Epidermal melanocyte (primary cell): ENCODE data around the gene CD160.
A peak's percentile ranks its signal among the peaks of the same experiment; 100 is the strongest.
"Not testable (repeated sequence)": the region's sequence is repeated elsewhere in the genome, so short reads cannot be mapped to it uniquely, and the experiment has no call there.

ENCODE experiments used
- DNase-seq: peaks from one replicate; pipeline ENCODE4 v3.0.0; 2011; ENCODE audit warnings: low spot score; ENCODE audit not compliant: insufficient read length

The CD160 gene

GRCh38 chr1:145758116-145758515 lies 38.8 kb downstream of the CD160 start:
- no peak for DNase-seq

GRCh38 chr1:145758575-145758974 lies 39.3 kb downstream of the CD160 start:
- peak; percentile 44 for DNase-seq

GRCh38 chr1:145759721-145760120 lies 40.4 kb downstream of the CD160 start:
- DNase-seq, result no peak

GRCh38 chr1:145760395-145760949 lies 41.2 kb downstream of the CD160 start:
- DNase-seq, result not testable (repeated sequence)

GRCh38 chr1:145761498-145761897 lies 42.2 kb downstream of the CD160 start:
- not testable (repeated sequence) for DNase-seq

- not testable (repeated sequence) for DNase-seq
Observed at GRCh38 chr1:145762001-145762400, 42.7 kb downstream of the CD160 start.

- not testable (repeated sequence) for DNase-seq
Observed at GRCh38 chr1:145764231-145764940, 45.1 kb downstream of the CD160 start.

GRCh38 chr1:145765127-145765526 lies 45.8 kb downstream of the CD160 start:
- not testable (repeated sequence) for DNase-seq

- not testable (repeated sequence) for DNase-seq
Observed at GRCh38 chr1:145765585-145766360, 46.5 kb downstream of the CD160 start.

GRCh38 chr1:145766926-145767325 lies 47.6 kb downstream of the CD160 start:
- DNase-seq, result not testable (repeated sequence)

- DNase-seq, result not testable (repeated sequence)
Observed at GRCh38 chr1:145768004-145768403, 48.7 kb downstream of the CD160 start.

- no peak for DNase-seq
Observed at GRCh38 chr1:145771056-145771455, 51.8 kb downstream of the CD160 start.

GRCh38 chr1:145773423-145773822 lies 54.1 kb downstream of the CD160 start:
- DNase-seq, result no peak

GRCh38 chr1:145777357-145778145 lies 58.3 kb downstream of the CD160 start:
- no peak for DNase-seq

- no peak for DNase-seq
Observed at GRCh38 chr1:145778146-145778540, 58.8 kb downstream of the CD160 start.

GRCh38 chr1:145782272-145783099 lies 63.2 kb downstream of the CD160 start:
- DNase-seq, result no peak

- no peak for DNase-seq
Observed at GRCh38 chr1:145784409-145784808, 65.1 kb downstream of the CD160 start.

GRCh38 chr1:145785547-145785946 lies 66.2 kb downstream of the CD160 start:
- no peak for DNase-seq

- no peak for DNase-seq
Observed at GRCh38 chr1:145786271-145786670, 67.0 kb downstream of the CD160 start.

GRCh38 chr1:145788580-145788979 lies 69.3 kb downstream of the CD160 start:
- DNase-seq, result no peak
